Central memory CD4-positive, alpha-beta T cell (primary cell): ENCODE data around the gene MUC3A.
"Not testable (repeated sequence)": the region's sequence is repeated elsewhere in the genome, so short reads cannot be mapped to it uniquely, and the experiment has no call there.

ENCODE experiments used
- DNase-seq: peaks from one replicate; pipeline ENCODE4 v3.0.0; 2022
- total RNA-seq, 3 experiments: gene quantifications; one replicate each; lab custom pipeline; 2026; lab: John Stamatoyannopoulos, UW

Gene MUC3A
- total RNA-seq: 0 reads per million in 3 experiments

DNA sequence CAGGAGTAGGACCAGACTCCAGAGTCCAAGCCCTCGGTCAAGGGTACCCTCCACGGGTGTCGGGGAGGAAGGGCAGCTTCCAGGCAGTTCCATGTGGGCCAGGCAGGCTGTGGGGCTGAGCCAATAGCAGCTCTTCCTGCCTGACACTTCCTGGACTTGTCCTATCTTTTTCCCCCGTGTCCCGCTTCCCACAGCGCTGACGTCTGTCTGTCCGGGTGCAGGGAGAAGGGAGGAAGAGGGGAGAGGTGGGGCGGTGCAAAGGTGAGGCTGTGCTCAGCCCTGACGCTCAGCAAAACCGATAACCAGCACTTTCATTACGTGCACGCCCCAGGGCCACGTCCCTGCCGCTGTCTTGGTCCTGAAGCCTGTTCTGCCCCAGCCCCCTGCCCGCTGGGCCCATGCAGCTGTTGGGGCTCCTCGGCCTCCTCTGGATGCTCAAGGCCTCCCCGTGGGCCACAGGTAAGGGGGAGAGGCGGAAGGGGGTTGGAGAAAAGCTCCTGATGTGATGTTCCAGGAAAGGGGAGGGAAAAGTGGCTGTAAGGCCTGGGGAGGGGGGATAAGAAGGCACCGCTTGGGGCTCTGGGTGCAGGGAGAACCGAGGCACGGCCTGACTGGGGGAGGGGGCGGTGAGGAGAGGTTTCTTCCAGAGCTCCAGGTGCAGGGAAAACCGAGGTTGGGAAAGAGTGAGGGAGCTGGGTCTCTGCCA lies at the start of gene MUC3A:
TSS of gene MUC3A (plus strand) at position 308 of the 706 bp plus-strand sequence. CDS start at position 399, 91 bp downstream.
- no peak for DNase-seq

GRCh38 chr7:100900978-100901377 lies 48.4 kb upstream of the MUC3A start:
- DNase-seq: no peak

DNA sequence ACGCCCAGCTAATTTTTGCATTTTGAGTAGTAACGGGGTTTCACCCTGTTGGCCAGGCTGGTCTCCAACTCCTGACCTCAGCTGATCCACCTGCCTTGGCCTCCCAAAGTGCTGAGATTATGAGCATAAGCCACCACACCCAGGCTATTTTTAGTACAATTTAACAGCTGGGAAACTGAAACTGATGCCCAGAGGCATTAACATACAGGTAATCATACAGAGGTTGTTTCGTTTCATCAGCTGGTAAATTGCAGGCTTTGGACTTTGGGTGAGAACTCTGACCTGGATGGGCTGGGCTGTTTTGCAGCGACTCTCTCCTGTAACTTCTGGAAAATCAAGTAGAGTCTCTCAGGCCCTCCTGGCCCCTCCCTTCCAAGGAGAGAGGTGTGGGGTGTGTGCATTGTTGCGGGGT lies 47.4 kb upstream of the MUC3A start:
- no peak for DNase-seq

GRCh38 chr7:100902638-100903037 lies 46.7 kb upstream of the MUC3A start:
- no peak for DNase-seq

DNA sequence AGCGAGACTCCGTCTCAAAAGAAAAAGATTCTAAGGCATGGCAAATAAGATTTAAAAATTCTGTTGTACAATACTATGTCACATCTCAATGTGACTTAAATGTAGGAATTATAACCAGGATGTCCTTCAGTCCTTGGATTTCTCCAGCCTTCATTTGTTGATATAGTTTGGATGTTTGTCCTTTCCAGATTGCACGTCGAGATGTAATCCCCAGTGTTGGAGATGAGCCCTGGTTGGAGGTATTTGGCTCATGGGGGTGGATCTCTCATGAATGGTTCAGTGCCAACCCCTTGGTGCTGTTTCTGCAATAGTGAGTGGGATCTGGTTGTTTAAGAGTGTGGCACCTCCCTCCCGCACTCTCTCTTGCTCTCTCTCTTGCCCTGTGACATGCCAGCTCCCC lies 40.8 kb upstream of the MUC3A start:
- no peak for DNase-seq

DNA sequence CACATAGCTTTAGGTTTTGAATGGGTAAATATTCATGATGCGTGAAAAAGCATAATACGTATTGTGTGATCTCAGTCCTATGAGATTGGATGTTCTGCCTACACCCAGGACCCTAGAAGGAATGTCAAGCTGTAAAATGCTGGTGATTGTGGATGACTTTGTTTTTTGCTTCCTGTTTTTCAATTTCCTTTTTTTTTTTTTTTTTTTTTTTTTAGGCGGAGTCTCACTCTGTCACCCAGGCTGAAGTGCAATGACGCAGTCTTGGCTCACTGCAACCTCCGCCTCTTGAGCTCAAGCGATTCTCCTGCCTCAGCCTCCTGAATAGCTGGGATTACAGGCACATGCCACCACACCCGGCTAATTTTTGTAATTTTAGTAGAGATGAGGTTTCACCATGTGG lies 38.9 kb upstream of the MUC3A start:
- not testable (repeated sequence) for DNase-seq

- no peak for DNase-seq
These were observed 37.9 kb upstream of the MUC3A start for GRCh38 chr7:100911484-100911883.

GRCh38 chr7:100914208-100914878 lies 35.0 kb upstream of the MUC3A start:
- DNase-seq: no peak

GRCh38 chr7:100914879-100915447 lies 34.4 kb upstream of the MUC3A start:
- DNase-seq: no peak

DNA sequence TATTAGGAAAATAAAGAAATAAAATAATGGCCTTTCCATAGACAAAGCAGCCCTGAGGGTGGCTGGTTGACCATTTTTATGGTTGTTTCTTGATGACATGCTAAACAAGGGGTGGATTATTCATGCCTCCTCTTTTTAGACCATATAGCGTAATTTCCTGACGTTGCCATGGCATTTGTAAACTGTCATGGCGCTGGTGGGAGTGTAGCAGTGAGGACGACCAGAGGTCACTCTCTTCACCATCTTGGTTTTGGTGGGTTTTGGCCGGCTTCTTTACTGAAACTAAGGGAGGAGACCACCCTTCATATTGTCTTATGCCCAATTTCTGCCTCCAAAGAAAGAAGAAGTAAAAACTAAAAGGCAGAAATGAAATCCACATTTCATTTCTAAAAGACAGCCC lies 30.0 kb upstream of the MUC3A start:
- DNase-seq: not testable (repeated sequence)

DNA sequence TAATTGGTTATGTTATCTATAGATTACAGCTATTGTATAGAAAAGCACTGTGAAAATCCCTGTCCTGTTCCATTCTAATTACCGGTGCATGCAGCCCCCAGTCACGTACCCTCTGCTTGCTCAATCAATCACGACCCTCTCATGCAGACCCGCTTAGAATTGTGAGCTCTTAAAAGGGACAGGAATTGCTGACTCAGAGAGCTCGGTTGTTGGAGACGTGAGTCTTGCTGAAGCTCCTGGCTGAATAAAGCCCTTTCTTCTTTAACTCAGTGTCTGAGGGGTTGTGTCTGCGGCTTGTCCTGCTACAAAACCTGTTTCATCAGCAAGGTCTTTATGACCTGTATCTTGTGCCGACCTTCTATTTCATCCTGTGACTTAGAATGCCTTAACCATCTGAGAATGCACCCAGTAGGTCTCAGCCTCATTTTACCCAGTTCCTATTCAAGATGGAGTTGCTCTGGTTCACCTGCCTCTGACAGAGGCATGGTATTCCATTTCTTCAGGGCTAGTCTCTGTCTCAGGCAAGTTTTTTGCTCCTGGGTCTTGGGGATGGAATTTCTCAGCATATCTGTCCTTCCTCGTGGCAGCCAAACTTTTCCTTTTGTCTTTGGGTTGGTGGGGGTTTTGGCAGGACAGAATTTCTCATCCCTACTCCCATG lies 29.4 kb upstream of the MUC3A start:
- not testable (repeated sequence) for DNase-seq

GRCh38 chr7:100921039-100921438 lies 28.3 kb upstream of the MUC3A start:
- no peak for DNase-seq

- not testable (repeated sequence) for DNase-seq
These were observed 25.7 kb upstream of the MUC3A start for GRCh38 chr7:100923616-100924015.

DNA sequence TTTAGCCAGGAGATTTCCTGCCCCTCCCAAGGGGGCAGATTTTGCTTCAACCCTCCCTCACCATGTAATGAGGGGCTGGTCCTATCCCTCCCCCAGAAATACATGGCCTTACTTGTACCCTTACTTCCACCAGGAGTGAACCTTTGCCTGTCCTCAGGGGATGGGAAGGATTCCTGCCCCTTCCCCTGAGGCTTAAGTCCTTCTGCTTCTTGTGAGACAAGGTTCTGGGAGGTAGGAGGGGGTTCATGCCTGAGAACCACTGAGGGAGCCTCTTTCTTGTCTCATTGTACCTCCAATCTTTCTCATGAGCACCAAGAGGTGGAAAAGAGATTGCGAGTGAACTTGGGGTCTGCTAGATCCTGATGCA lies 19.5 kb upstream of the MUC3A start:
- no peak for DNase-seq

DNA sequence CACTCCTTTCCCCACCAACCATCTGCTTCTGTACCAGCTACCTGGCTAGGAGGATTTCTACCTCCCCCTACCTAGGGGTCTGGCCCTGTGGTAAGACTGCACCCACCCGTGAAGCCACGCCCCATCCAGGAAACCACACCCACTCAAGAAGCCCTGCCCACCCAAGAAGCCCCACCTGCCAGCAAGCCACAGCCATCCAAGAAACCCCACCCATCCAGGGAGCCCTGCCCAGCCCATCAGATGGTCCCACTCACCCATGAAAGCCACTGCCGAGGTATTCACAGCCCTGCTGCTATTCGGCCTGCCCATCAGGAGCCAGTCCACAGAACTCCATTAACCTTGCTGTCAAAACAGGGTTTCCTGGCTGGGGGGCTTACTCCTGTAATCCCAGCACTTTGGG lies 15.6 kb upstream of the MUC3A start:
- DNase-seq: no peak

- not testable (repeated sequence) for DNase-seq
These were observed 14.0 kb upstream of the MUC3A start for GRCh38 chr7:100935381-100935780.

DNA sequence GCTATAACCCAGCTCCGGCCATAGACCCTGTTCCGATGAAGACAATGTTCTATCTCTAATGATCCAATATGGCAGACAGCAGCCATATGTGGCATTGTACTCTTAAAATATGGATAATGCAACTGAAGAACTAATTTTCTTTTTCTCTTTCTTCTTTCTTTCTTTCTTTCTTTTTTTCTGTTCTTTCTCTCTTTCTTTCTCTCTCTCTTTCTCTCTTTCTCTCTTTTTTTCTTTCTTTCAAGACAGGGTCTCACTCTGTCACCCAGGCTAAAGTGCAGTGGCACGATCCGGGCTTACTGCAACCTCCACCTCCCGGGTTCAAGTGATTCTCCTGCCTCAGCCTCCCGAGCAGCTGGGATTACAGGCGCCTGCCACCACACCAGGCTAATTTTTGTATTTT lies 13.2 kb upstream of the MUC3A start:
- DNase-seq: not testable (repeated sequence)

- no peak for DNase-seq
These were observed 7.1 kb upstream of the MUC3A start for GRCh38 chr7:100942045-100942774.

DNA sequence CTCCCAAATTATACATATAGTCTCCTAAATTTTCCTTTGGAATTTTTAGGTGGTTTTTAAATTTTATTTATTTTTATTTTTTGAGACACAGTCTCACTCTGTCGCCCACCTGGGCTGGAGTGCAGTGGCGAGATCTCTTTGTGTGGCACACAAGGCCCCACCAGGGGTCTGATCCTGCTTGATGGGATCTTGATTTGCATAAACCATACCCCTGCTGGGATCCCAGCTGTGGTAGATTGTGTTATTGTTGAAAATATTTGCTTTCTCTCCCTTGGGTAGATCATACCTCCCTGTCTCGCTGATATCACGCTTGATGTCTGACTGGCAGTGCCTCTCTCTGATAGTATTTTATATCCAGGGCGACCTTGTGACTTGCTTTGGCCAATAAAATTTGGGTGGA lies 5.6 kb upstream of the MUC3A start:
- DNase-seq: no peak

DNA sequence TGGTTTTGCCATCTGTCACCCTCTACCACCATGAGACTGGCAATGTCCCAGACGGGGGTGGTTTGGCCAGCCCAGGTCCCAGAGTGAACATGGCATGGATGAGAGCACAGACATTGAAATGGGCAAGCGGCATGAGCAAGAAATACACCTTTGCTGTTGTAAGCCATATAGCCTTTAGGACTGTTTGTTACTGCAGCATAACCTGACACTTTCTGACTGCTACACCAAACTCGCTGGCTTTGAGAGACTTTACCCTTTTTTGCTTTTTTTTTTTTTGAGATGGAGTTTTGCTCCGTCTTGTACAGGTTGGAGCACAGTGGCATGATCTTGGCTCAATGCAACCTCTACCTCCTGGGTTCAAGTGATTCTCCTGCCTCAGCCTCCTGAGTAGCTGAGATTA lies 5.2 kb upstream of the MUC3A start:
- DNase-seq: no peak

DNA sequence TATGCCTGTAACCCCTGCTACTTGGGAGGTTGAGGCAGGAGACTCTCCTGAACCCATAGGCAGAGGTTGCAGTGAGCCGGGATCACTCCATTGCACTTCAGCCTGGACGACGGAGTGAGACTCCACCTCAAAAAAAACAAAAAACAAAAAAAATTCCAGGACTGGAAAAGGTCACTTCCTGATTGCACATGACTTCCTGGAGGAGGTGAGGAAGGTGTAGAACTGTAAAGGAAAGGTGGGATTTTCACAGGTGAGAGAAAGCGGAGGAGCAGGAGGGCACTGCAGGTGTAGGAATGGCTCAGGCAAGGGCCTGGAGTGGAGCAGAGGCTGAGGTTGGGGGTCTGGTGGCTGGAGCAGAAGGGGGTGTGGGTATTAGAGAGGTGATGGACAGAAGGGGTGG lies 3.2 kb upstream of the MUC3A start:
- no peak for DNase-seq

GRCh38 chr7:100946766-100947365 lies 2.5 kb upstream of the MUC3A start:
- no peak for DNase-seq
